Measurements from ENCODE around the gene GFAP. TPM values are rescaled to one million over a fixed set of nuclear protein-coding genes. Genes with fewer than 3 reads are reported as not detected.

Gene GFAP
- total RNA-seq, 1 experiment from 2014 or later = not detected

DNA sequence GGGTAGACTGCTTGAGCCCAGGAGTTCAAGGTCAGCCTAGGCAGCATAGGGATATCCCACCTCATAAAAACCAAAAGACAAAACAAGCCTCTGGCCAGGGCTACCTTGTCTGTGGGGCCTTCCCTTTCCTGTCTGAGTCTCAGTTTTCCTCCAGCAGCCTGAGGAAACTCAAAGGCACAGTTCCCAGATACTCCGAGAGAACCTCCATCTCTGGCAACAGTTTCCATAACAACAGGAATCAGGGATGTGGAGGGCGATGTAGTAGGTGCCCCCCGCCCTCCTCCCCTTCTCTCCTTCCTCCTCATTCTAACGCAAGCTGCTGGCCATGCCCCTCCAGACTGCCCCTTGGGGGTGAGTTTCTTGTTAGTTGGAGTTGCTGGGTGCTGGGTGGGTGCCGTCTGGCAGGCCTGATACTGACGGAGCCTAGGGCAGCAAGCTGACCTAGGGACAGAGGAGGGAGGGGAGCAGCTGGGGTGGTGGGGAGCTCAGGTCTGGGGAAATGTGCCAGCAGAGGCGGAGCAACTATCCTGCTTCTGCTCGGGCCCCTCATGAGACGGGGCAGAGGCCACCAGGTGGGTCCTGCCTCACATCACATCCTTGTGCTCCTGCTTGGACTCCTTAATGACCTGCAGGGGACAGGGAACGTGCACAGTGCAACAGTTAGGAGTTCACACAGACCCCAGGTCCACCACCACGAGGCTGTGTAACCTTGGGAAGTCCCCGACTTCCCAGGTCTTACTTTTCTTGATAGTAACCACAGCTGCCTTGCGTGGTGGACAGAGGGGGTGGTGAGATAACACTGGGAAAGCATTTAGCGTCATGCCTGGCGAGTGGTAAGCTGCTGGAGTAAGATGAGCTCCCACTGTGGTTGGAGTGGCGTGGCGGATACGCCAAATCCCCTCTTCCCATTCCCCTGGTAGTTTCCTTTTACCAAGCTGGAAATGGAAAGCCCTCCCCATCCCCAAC, 8.3 kb downstream of the GFAP start:
- POLR2A ChIA-PET (ENCODE audit: low non-redundant PET) = no interaction called here
- Histone ChIP-seq H3K4me3 (ENCODE audit: low read depth, low read length, poor library complexity, severe bottlenecking) (no peak overlapping the region), H3K36me3 (ENCODE audit: insufficient read depth, low read length, poor library complexity, severe bottlenecking) (no peaks in the 10 kb centered on the region), H3K9me3 (ENCODE audit: low read depth, low read length, poor library complexity, severe bottlenecking) (no peaks in the 10 kb centered on the region), H3K27ac (ENCODE audit: low read depth, low read length, poor library complexity, severe bottlenecking) (no peak overlapping the region), H3K27me3 (replicated peaks; ENCODE audit: insufficient read depth, low read depth, low read length, poor library complexity) (no peaks in the 10 kb centered on the region), H3K4me1 (ENCODE audit: insufficient read depth, low read length, poor library complexity, severe bottlenecking) (no peaks in the 10 kb centered on the region)
- no TSS peak for BruUV-seq (replicated peaks)
- CTCF ChIA-PET = no interaction called here
- no peak for DNase-seq (ENCODE audit: low spot score)
- TF ChIP-seq, protein P1, sequence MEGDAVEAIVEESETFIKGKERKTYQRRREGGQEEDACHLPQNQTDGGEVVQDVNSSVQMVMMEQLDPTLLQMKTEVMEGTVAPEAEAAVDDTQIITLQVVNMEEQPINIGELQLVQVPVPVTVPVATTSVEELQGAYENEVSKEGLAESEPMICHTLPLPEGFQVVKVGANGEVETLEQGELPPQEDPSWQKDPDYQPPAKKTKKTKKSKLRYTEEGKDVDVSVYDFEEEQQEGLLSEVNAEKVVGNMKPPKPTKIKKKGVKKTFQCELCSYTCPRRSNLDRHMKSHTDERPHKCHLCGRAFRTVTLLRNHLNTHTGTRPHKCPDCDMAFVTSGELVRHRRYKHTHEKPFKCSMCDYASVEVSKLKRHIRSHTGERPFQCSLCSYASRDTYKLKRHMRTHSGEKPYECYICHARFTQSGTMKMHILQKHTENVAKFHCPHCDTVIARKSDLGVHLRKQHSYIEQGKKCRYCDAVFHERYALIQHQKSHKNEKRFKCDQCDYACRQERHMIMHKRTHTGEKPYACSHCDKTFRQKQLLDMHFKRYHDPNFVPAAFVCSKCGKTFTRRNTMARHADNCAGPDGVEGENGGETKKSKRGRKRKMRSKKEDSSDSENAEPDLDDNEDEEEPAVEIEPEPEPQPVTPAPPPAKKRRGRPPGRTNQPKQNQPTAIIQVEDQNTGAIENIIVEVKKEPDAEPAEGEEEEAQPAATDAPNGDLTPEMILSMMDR (conservative IDR thresholded peaks at IDR 0.05; ENCODE audit: low read depth, low read length) = no peak
- TF ChIP-seq EZH2 (IDR thresholded peaks at IDR 0.05; ENCODE audit: borderline replicate concordance, low read depth, low read length, poor library complexity, severe bottlenecking) = no peak
- intact Hi-C loops (cut with micrococcal nuclease; ENCODE audit: unreplicated experiment) = no loop called here

DNA sequence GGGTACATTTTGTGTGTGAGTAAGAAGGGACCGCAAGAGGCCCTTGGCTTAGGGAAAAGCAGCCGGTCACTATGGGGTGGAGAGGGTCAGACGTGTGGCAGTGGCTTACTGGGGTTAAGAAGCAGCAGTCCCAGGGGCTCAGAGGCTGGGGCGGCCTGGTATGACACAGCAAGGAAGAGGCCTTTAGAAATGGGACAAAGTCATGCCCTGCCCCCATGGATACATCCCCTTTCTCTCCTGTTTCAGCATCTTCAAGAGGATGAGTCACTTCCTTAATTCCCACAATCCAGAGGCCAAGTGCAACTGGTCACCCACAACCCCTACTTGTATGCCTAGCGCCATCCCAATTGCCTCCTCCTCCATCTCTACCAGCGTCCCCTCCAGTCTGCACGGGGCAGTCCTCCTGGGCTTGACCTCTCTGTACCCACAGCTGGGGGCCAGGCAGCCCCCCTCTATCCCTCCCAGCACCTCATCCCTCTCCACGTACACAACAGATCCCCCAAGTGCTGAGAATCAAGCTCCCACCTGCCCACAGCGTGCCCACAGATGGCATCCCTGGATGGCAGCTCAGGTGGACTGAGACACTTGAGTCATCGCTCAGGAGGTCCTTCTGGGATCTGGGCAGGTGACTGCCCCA, 9.2 kb downstream of the GFAP start:
- Histone ChIP-seq H3K9me3 (ENCODE audit: low read depth, low read length, poor library complexity, severe bottlenecking) (no peaks in the 10 kb centered on the region), H3K4me1 (ENCODE audit: insufficient read depth, low read length, poor library complexity, severe bottlenecking) (peaks cover 6% of the 10 kb centered on the region), H3K4me3 (ENCODE audit: low read depth, low read length, poor library complexity, severe bottlenecking) (no peak overlapping the region), H3K36me3 (ENCODE audit: insufficient read depth, low read length, poor library complexity, severe bottlenecking) (no peaks in the 10 kb centered on the region), H3K27me3 (replicated peaks; ENCODE audit: insufficient read depth, low read depth, low read length, poor library complexity) (no peaks in the 10 kb centered on the region), H3K27ac (ENCODE audit: low read depth, low read length, poor library complexity, severe bottlenecking) (no peak overlapping the region)
- ChIA-PET CTCF (no interaction called here), POLR2A (ENCODE audit: low non-redundant PET) (no interaction called here)
- intact Hi-C loops (cut with micrococcal nuclease; ENCODE audit: unreplicated experiment) = no loop called here
- no TSS peak for BruUV-seq (replicated peaks)
- TF ChIP-seq, protein P1 (conservative IDR thresholded peaks at IDR 0.05; ENCODE audit: low read depth, low read length) = no peak
- no peak for TF ChIP-seq EZH2 (IDR thresholded peaks at IDR 0.05; ENCODE audit: borderline replicate concordance, low read depth, low read length, poor library complexity, severe bottlenecking)
- DNase-seq (ENCODE audit: low spot score) = peak; percentile 46

DNA sequence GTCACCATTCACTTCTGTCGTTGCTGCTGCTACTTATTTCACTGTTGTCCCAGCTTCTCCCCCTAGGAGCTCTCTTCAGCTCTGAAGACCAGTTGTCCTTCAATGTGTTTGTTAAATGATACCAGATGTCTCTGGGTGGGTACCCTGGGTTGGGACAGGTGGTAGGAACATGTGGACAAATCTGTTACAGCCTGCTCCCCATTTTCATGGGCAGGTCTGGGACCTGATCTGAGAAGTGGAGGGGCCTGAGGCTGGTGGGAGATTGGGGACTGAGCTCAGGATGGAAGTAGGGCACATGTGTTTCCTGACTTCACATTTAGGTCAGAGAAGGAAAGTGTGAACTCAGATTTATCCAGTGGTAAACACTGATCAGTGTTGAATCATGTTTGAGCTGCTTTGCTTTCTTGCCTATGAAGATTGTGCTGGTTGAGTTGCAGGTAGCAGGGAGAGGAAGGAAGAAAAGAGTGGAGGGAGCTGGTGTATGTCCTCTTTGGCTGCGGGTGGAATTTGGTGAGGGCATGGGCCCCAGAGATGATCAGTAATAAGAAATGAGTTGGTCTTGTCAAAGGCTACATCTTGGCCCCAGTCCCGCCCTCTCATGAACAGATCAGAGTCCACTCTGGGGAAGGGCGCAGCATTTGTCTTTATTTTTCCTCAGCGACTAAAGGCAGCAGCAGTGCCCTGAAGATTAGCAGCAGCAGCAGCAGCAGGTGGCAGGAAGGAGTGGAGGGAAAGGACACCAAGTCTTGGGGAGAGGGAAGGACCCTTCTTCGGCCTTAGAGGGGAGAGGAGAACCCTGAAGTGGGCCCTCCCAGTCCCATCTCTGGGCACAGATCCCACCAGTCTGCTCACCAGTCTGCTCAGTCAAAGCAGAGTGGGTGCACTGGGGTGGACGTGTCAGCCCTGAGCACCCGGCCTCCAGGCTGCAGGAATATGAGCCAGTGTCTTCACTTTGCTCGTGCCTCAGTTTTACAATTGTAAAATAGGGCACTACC, 10.0 kb downstream of the GFAP start:
- Histone ChIP-seq H3K4me3 (ENCODE audit: low read depth, low read length, poor library complexity, severe bottlenecking) (no peak overlapping the region), H3K9me3 (ENCODE audit: low read depth, low read length, poor library complexity, severe bottlenecking) (no peaks in the 10 kb centered on the region), H3K36me3 (ENCODE audit: insufficient read depth, low read length, poor library complexity, severe bottlenecking) (no peaks in the 10 kb centered on the region), H3K4me1 (ENCODE audit: insufficient read depth, low read length, poor library complexity, severe bottlenecking) (peaks cover 13% of the 10 kb centered on the region), H3K27ac (ENCODE audit: low read depth, low read length, poor library complexity, severe bottlenecking) (no peak overlapping the region), H3K27me3 (replicated peaks; ENCODE audit: insufficient read depth, low read depth, low read length, poor library complexity) (no peaks in the 10 kb centered on the region)
- TF ChIP-seq EZH2 (IDR thresholded peaks at IDR 0.05; ENCODE audit: borderline replicate concordance, low read depth, low read length, poor library complexity, severe bottlenecking) = no peak
- TF ChIP-seq, protein P1 (conservative IDR thresholded peaks at IDR 0.05; ENCODE audit: low read depth, low read length) = no peak
- BruUV-seq (replicated peaks) = no TSS peak
- DNase-seq (ENCODE audit: low spot score) = no peak
- intact Hi-C loops (cut with micrococcal nuclease; ENCODE audit: unreplicated experiment) = no loop called here
- ChIA-PET CTCF (no interaction called here), POLR2A (ENCODE audit: low non-redundant PET) (no interaction called here)
